ENCODE results near the gene SEMA3G.

SEMA3G gene

GRCh38 chr3:52438579-52439425 is 6.1 kb downstream of the SEMA3G start:
- no peak for DNase-seq

- no peak for DNase-seq
Measured at GRCh38 chr3:52438104-52438376, 6.9 kb downstream of the SEMA3G start.

- DNase-seq, result no peak
Measured at GRCh38 chr3:52437326-52438103, 7.4 kb downstream of the SEMA3G start.

- no peak for DNase-seq
Measured at GRCh38 chr3:52436500-52437149, 8.3 kb downstream of the SEMA3G start.

DNA sequence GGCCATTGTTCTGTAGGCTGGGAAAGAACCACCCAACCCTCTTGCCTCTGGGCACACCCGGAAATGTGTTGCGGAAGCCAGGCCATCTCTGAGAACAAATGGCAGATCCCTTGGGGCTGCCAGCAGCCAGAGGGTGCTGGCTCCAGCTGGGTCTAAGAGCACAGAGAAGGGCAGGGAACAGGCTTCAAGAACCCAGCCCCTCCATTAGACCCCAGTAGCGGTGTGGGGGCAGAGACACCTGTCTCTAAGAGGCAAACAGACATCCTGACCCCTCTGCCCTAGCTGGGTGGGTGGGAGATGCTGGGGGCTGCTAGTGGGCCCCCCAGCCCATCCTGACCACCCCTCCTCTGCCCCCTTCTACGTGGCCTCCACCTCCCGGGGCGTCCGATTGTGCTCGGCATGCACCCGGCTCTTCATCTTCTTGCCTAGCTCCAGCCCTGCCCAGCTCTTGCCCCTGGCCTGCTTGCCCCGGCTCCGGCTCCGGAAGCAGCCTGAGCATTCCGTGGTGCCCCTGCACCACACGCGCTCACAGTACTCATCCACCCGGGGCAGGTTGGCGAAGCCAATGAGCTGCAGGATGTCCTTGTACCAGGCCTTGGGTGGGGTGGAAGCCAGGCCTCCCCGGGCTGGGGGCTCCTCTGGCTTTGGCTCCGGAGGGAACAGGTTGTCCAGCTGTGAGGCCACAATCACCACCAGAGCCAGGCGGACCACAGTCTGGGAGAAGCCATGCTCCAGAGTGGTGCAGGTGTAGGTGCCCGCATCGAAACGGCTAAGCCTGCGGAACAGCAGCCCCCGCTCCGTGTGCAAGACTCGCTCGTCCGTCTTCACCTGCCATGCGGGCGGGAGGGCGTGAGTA is 9.4 kb downstream of the SEMA3G start:
- no peak for DNase-seq

- no peak for DNase-seq
Measured at GRCh38 chr3:52434491-52435115, 10.3 kb downstream of the SEMA3G start.

- DNase-seq, result no peak
Measured at GRCh38 chr3:52433996-52434479, 10.9 kb downstream of the SEMA3G start.

DNA sequence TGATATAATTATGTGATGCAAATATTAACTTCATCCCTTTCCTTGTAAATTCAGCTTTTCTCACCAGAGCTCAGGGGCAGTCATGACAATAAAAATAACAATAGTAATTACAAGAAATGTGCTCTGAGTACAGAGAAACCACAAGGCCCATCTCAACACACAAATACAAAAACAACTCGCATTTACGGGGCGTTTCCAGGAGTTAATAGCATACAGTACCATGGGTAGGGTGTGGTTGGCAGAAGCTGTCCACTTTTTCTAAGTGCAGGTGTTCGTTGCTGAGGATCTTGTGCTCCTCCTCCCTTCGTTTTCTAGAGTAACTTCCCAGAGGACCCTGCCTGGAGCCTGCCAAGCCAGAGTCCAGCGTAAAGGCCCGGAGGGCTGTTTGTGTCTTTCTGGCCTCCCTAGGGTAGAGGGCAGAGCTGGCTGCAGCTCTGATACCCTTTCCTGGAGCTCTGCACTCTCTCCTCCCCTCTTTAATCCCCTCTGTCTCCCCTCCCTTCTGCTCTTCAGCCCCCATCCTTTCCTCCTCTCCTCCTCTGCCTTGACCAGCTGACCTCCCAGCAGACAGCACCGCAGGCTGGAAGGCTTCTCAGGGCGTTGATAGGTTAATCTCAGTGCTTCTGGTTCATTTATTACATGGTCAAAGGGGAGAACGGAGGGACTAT is 11.4 kb downstream of the SEMA3G start:
- DNase-seq, result no peak

GRCh38 chr3:52432691-52433141 is 12.2 kb downstream of the SEMA3G start:
- DNase-seq, result no peak

- DNase-seq, result no peak
Measured at GRCh38 chr3:52432225-52432624, 12.7 kb downstream of the SEMA3G start.

GRCh38 chr3:52431459-52432223 is 13.3 kb downstream of the SEMA3G start:
- DNase-seq, result no peak

GRCh38 chr3:52430416-52430810 is 14.5 kb downstream of the SEMA3G start:
- DNase-seq, result no peak

GRCh38 chr3:52429779-52430415 is 15.0 kb downstream of the SEMA3G start:
- DNase-seq, result no peak

GRCh38 chr3:52429031-52429430 is 15.9 kb downstream of the SEMA3G start:
- no peak for DNase-seq

DNA sequence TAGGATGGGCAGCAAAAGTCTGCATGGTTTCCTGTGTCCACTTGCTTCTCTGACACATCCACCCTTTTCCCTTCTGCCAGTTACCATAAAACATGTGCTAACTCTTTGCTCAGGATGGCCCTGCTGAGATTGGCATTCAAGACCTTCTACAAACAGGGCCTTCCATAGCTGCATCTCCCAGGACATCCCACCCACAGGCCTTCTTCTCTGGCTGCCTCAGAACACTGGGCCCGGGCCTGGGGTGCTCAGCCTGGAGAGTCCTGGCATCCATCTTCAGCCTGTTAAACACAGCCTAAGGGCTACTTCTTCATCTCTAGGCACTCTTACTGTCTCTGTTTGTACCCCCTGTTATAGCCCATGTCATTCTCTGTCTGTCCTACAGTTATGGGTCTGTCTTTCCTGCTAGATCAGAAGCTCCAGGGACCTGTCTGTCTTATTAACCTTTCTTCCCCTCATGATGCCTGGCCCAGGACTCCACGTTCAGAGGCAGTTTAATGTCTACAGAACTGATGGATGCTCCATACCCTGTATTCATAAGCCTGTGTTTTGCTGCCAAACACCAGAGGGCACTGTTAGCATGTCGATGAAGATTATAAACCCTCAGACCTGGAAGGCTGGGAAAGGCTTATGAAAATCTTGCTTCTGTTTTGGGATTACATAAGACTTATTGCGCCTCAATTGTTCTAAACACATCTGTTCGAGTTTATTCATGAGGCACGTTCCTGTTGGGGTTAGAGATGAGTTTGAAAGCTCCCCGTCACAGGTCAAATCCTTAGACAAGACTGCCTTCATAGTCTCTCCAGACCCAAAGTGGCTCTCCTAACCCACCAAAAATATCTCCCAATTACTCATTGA is 16.5 kb downstream of the SEMA3G start:
- DNase-seq, result no peak

DNA sequence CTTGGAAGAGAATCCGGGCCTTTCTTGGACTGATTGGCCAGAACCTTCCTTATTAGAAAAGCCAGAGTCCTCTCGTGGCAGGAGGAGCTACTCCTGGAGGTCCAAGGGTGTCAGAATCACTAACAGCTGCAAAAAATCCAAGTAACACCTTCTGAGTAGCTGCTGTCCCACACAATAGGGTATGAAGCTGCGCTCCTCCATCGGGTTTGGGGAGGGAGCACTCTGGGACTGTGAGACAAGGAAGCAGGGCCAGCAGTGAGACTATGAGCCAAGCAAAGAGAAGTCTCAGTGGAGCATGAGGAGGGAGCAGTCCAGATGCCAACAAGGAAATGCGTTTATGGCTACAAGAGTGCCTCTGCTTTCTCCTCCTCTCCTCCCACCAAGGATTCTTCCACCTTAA is 21.7 kb downstream of the SEMA3G start:
- no peak for DNase-seq

DNA sequence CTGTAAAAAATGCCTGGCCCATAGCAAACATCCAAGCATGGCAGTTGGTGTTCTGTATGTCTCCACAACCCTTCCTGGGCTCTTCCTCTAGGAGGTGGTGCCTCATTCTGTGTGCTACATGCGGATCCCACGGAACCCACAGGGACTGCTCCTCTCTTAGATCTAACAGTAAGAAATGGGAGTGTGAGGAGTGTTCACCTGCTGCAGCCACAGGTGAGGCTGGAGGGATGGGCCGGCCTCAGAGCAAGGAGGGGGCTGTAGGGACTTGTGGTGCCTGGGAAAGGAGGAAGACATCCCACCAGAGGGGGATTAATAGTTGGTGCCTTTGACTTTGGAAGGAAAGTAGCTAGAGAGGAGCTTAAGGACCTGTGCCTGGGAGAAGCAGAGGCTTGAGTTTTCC is 22.2 kb downstream of the SEMA3G start:
- no peak for DNase-seq

DNA sequence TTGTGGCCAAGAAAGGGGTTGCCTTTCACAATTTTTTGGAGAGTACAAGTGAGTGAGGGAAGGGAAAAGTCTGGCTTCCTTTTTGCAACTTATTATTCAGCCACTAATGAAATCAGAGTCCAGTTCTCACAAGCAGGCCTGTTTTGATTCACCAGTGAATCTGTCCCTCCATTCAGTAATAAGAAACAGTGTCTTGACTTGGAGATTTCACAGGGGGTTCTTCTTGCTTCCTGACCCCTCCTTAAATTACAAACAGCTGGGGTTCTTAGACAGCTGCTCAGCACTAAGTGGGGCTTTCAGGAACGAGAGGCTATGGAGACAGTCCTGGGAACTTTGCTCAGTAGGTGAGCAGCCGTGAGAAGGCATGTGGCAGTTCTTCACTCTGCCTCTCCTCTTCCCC is 24.5 kb downstream of the SEMA3G start:
- no peak for DNase-seq

DNA sequence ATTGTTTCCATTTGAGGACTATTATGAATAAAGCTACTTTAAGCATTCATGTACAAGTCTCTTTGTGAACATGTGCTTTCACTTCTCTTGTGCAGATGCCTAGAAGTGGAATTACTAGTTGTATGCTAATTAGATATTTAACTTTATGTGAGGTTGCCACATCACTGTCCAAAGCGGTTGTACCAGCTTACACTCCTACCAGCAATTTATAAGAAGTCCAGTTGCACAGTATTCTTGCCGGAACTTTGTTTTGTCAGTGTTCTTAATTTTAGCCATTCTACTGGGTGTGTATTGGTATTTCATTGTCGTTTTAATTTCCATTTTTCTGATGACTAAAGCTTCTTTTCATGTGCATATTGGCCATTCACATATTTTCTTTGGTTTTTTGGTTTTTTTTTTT is 29.1 kb downstream of the SEMA3G start:
- DNase-seq, result no peak

All from activated CD4-positive, CD25-positive, alpha-beta regulatory T cell (primary cell).